Adrenal gland (tissue), 12 donors: ENCODE results near the gene INPP4A. TPM values are rescaled to one million over a fixed set of nuclear protein-coding genes. Genes with fewer than 3 reads are reported as not detected.

Experiments
- DNase-seq, 7 donors: peaks; one replicate each; pipeline ENCODE4 v3.0.0-alpha.2; 2019 to 2020
- H3K27ac ChIP-seq, 5 donors: fragments of 200-600 bp; sonication (generic) in 4 of 5; 1 replicate in 3 of 5; 2 replicates in 2 of 5; pipeline versions ENCODE4 v1.5.1 to v1.8.0; 2016 to 2020; ENCODE audit warnings: mild to moderate bottlenecking in 1 of 5
- H3K27me3 ChIP-seq: fragments of 200-600 bp; 2 replicates; pipeline ENCODE4 v1.8.0; 2021
- H3K36me3 ChIP-seq, 2 donors: fragments of 200-600 bp; replicated peaks in 1 of 2; 1 replicate in 1 of 2; 2 replicates in 1 of 2; pipeline versions ENCODE4 v1.5.1 to v1.8.0; 2018 to 2022
- H3K4me1 ChIP-seq, 2 donors: fragments of 200-600 bp; replicated peaks in 1 of 2; 1 replicate in 1 of 2; 2 replicates in 1 of 2; pipeline versions ENCODE4 v1.5.1 to v1.8.0; 2018 to 2021
- H3K4me3 ChIP-seq, 4 donors: fragments of 200-600 bp; sonication (generic) in 3 of 4; one replicate each; pipeline ENCODE4 v1.5.1; 2016 to 2018
- H3K9me3 ChIP-seq, 3 donors: fragments of 200-600 bp; sonication (generic) in 1 of 3; replicated peaks in 1 of 3; 1 replicate in 2 of 3; 2 replicates in 1 of 3; pipeline versions ENCODE4 v1.5.1 to v1.8.0; 2016 to 2021
- POLR2A ChIP-seq, 2 donors: fragments of 450-650 bp; IDR thresholded peaks; one replicate each; pipeline ENCODE4 v1.6.1; 2017; ENCODE audit warnings: antibody characterized with exemption in 2 of 2, mild to moderate bottlenecking in 2 of 2, moderate library complexity in 1 of 2
- WGBS, 4 donors: extraction: QIAGEN DNeasy Blood & Tissue Kit in 2 of 4; methylation state at CpG; one replicate each; pipeline versions ENCODE4 v1.1.5 to v1.1.7; 2013 to 2017; 5-methylcytosine and 5-hydroxymethylcytosine counted together
- intact Hi-C, 2 donors: fragments of 100-400 bp; cut with DNase I; formaldehyde crosslinking; loops; one replicate each; pipeline versions ENCODE4 v1.14.1 to v1.15.0; 2022 to 2023
- polyA plus RNA-seq, 3 donors: library from polyadenylated mRNA; stranded (reverse); fragments of 200-250 nt in 2 of 3; fragments of 350-450 nt in 1 of 3; fragmentation: Illumina TruSeq in 1 of 3; extraction: RNeasy Lipid Tissue Mini Kit (QIAGEN cat#74804) in 1 of 3; gene quantifications; one replicate each; pipeline ENCODE4 v1.2.3, GENCODE V29; 2013 to 2014
- total RNA-seq, 9 donors: library from RNA; depleted of rRNA in 4 of 9; stranded (reverse); fragments of >200 nt in 4 of 9; fragments of 120-200 nt in 1 of 9; fragmentation: NEBNext Ultra II Directional in 1 of 9; extraction: Animal tissue kit (Norgen Biotek cat#: 25700) in 1 of 9; gene quantifications; one replicate each; pipeline versions ENCODE4 v1.1.0 to v1.2.4, GENCODE V29; 2013 to 2023
- TF ChIP-seq, protein P1 (sequence below), 6 experiments: fragments of 450-650 bp in 4 of 6; fragments of 200-600 bp in 2 of 6; sonication (generic) in 1 of 6; IDR thresholded peaks; 1 replicate in 5 of 6; 2 replicates in 1 of 6; pipeline versions ENCODE4 v1.5.1 to v1.8.0; 2016 to 2021; ENCODE audit warnings: antibody characterized with exemption in 6 of 6, mild to moderate bottlenecking in 2 of 6, moderate library complexity in 1 of 6
- donor health status: healthy with polysubstance abuse.
- donor health status: Bipolar disorder and iron deficiency.
- donor health status: DM: yes; HTN: yes; CAD: no.
- donor health status: DM: no; HTN: no; CAD: no.
- donor health status: DM: no; HTN: no; CAD: no.
- donor health status: DM: yes; HTN: yes; CAD: no.

The INPP4A gene
- total and polyA plus RNA-seq, 12 donors, result 8.8 to 40.5 (median 27.3) TPM

DNA sequence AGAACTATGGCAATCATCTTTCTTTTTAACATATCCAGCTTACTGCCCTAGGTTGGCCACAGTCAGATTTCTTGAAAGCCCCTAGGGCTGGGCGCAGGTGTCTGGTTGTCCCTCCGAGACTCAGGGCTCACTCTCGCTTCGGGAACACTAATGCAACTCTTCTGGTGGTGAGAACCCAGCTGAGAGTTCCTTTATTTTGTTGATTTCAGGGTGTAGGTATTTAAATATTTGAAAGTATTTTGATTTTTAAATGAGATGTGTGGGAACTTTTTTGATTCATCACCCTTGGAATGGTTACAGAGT is 40.7 kb downstream of the INPP4A start:
- no peak for DNase-seq
- 94 to 97% (median 96%) methylated on average over 4 of the region's 4 CpGs for WGBS, 4 donors
- TF ChIP-seq POLR2A (IDR thresholded peaks at IDR 0.05), result no peak
- TF ChIP-seq, protein P1, sequence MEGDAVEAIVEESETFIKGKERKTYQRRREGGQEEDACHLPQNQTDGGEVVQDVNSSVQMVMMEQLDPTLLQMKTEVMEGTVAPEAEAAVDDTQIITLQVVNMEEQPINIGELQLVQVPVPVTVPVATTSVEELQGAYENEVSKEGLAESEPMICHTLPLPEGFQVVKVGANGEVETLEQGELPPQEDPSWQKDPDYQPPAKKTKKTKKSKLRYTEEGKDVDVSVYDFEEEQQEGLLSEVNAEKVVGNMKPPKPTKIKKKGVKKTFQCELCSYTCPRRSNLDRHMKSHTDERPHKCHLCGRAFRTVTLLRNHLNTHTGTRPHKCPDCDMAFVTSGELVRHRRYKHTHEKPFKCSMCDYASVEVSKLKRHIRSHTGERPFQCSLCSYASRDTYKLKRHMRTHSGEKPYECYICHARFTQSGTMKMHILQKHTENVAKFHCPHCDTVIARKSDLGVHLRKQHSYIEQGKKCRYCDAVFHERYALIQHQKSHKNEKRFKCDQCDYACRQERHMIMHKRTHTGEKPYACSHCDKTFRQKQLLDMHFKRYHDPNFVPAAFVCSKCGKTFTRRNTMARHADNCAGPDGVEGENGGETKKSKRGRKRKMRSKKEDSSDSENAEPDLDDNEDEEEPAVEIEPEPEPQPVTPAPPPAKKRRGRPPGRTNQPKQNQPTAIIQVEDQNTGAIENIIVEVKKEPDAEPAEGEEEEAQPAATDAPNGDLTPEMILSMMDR (IDR thresholded peaks at IDR 0.05), result no peak

DNA sequence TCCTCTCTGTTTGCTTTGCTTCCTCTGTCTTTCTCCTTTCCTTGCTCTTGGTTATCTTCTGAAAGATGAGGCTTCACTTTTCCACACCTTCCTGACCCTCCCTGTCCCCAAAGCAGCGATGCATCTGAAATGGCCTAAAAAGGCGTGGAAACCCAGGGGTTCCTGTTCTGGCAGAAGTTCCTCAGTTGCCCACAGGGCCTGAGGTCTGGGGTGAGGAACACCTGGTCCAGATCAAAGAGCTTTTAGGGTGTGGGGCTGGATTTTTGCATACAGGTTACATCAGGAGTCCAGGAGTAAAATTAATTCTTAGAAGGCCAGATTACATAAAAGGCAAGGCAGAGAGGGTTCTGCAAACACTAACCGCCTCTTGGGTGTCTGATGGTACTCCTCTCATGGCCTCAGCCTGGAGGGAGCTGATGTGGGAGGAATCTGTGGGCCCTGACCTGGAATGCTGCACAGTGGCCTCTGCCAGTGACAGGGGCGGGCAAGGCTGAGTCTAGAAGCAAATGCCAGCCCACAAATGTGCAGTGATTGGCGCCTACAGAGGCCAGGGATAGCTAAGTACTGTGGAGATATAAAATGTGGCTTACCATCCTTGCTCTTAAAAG is 41.8 kb downstream of the INPP4A start:
- H3K27me3 ChIP-seq, result no peaks in the 10 kb centered on the region
- H3K4me3 ChIP-seq, result no peak overlapping the region
- TF ChIP-seq POLR2A (IDR thresholded peaks at IDR 0.05), result no peak
- TF ChIP-seq, protein P1 (IDR thresholded peaks at IDR 0.05), result no peak
- H3K9me3 ChIP-seq, result no peaks in the 10 kb centered on the region
- no peak overlapping the region for H3K27ac ChIP-seq
- intact Hi-C loops, result no loop called here
- no peaks in the 10 kb centered on the region for H3K36me3 ChIP-seq
- peaks cover 14 to 36% of the 10 kb centered on the region in 2 donors for H3K4me1 ChIP-seq
- 61 to 75% (median 73%) methylated on average over 5 of the region's 5 CpGs for WGBS, 4 donors
- peak in 6 of 7 donors; percentile 49 to 78 (median 67) for DNase-seq

More for the DNA sequence above, 40.7 kb downstream of the INPP4A start:
- Histone ChIP-seq H3K36me3 (no peaks in the 10 kb centered on the region), H3K4me3 (no peak overlapping the region), H3K27me3 (no peaks in the 10 kb centered on the region), H3K9me3 (no peaks in the 10 kb centered on the region), H3K4me1 (peaks cover 14 to 31% of the 10 kb centered on the region in 2 donors), H3K27ac (no peak overlapping the region)
- intact Hi-C loops, result no loop called here

DNA sequence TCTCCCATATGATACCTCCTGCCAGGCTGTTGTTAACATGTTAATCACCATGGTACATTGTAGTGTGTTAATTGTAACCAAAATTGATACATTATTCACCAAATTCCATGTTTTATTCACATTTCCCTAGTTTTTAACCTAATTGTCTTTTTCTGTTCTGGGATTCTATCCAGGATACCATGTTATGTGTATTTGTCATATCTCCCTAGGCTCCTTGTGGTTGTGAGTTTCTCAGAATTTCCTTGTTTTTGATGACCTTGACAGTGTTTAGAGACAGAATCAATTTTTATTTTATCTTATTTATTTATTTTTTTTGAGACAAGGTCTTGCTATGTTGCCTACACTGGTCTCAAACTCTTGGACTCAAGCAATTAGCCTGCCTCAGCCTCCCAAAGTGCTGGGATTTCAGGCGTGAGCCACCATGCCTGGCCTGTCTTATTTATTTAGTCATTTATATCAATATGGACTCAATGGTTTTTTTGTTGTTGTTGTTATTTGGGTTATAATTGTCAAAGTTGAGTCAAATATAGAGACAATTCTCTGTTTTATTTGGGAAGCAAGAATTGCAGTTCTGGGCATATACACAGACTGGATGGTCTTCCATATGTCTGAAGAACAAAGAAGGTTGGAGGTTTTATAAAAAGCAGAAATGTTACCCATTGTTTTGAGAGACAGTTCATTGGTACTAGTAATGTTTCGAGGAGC is 42.6 kb downstream of the INPP4A start:
- Histone ChIP-seq H3K27me3 (no peaks in the 10 kb centered on the region), H3K36me3 (no peaks in the 10 kb centered on the region), H3K4me1 (peaks cover 14 to 42% of the 10 kb centered on the region in 2 donors), H3K4me3 (no peak overlapping the region), H3K27ac (no peak overlapping the region), H3K9me3 (no peaks in the 10 kb centered on the region)
- no peak for DNase-seq
- intact Hi-C loops, result no loop called here
- 91 to 97% (median 93%) methylated on average over 2 of the region's 2 CpGs for WGBS, 4 donors
- TF ChIP-seq, protein P1 (IDR thresholded peaks at IDR 0.05), result no peak
- no peak for TF ChIP-seq POLR2A (IDR thresholded peaks at IDR 0.05)

DNA sequence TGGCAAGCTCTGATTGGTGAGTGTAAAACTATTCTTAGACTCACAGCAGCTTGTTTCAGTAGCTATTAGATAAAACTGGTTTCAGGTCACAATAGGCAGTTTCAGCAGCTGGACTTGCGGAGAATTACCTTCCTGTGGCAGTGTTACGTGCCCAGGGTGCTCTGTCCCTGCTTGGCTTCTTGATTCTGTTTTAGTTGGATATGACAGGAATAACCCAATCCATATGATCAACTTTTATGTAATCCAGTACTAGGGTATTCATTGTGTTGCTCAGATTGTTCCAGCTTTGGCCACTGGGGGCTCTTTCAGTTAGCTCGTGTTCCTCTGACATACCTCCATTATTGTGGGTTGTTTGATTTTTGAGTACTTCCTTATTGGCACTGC is 43.1 kb downstream of the INPP4A start:
- WGBS, 4 donors, result 78 to 81% (median 78%) methylated on average over 3 of the region's 3 CpGs
- H3K4me1 ChIP-seq, result peaks cover 14 to 47% of the 10 kb centered on the region in 2 donors
- peak in 1 of 7 donors; percentile 31 for DNase-seq
- no peak overlapping the region for H3K27ac ChIP-seq
- no peak overlapping the region for H3K4me3 ChIP-seq
- no peaks in the 10 kb centered on the region for H3K9me3 ChIP-seq
- H3K27me3 ChIP-seq, result no peaks in the 10 kb centered on the region
- no peaks in the 10 kb centered on the region for H3K36me3 ChIP-seq
- TF ChIP-seq, protein P1 (IDR thresholded peaks at IDR 0.05), result peak; percentile 21 to 50 (median 39)
- TF ChIP-seq POLR2A (IDR thresholded peaks at IDR 0.05), result no peak
- intact Hi-C loops, result no loop called here
